HG03159 (cell line): ENCODE results near the gene OTUD5.

ENCODE experiments used
- ATAC-seq: cut with Tn5 transposase; IDR thresholded peaks from one replicate; pipeline ENCODE4 v1.9.1; 2021; ENCODE audit warnings: mild to moderate bottlenecking, moderate library complexity; ENCODE audit not compliant: unreplicated experiment

OTUD5 gene

DNA sequence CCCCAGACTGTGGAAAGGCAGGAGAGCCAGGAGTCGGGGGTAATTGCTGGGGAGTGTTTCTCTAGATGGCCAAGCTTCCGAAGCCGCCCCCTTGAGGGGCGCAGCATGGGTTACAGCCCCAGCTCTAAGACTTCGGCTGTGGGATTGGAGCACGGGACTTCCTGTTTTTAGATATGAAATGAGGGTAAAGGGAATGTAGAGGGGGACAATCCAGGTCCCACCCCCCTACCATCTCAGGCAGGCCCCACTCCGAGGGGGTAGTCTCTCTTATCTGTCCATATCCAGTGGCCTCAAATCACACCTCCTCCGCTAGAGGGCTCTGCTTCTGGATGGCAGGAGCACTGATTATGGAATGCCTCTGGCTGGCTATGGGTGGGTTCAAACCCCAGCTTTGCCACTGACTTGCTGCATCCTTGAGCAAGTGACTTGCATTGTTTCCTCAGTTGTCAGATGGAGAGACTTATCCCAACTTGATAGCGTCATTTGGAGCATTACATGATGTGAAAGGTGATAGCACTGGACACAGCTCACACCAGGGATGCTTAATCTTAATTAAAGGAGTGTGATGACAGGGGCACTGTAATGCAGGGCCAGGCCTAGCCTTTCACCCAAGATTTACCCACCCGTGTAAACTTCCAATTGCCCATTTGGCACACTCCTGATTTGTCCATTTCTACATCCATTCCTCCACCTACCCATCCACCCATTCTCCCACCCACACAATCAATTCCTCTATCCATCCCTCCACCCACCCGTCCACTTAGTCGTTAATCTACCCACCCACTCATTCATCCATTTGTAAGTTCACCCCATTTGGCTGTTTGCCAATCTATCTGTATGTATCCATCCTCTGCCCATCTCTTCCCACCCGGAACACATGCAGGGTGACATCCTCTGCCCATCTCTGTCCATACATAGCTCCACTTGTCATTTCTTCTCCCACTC lies 15.1 kb upstream of the OTUD5 start:
- ATAC-seq = no peak

DNA sequence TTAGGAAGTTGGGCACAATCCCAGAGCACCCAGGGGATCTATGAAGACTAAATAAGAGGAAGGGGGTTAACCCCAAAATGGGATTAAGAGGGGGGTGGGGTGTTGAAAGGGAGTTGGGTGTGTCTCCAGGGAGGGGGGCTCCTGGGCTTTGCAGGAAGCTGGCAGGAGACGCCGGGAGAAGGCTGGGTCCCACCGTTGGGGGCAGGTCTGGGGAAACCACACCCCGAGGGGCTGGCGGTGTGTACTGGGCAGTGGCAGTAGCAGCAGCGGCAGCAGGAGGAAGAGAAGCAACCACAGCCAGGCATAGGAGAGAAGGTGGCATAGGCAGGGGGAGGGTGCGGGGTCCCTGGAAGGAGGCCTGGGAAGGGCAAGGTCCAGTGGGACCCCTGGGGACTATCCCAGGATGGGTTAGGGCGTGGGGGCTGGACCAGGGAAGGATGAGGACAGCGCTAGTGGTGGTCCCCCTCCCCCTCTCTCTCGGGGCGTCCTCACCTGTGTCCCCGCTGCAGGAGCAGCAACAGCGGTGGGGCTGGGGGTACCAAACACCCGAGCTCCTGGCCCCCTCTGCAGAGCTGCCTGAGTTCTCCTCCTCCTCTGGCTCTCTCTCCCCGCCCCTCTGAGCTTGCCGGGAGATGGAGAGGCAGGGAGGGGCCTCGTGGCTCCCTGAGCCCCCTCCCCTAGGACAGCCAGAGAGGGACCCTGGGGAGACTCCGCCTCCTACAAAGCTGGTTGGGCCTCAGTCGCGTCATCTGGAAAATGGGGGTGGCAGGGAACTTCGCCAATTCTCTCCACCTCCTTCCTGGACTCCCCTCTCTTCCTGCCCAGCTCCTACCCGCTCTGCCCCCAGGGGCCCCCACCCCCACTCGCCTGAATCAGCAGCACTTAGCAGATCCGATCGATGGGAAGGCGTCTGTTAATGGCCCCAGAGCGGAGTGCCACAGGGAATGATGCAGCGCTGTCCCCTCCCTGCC lies 14.1 kb upstream of the OTUD5 start, which contains the start of gene KCND1:
TSS of gene KCND1 (minus strand) at position 596 of the 971 bp plus-strand sequence. CDS start 1,573 bp downstream, outside the sequence.
- ATAC-seq = no peak

DNA sequence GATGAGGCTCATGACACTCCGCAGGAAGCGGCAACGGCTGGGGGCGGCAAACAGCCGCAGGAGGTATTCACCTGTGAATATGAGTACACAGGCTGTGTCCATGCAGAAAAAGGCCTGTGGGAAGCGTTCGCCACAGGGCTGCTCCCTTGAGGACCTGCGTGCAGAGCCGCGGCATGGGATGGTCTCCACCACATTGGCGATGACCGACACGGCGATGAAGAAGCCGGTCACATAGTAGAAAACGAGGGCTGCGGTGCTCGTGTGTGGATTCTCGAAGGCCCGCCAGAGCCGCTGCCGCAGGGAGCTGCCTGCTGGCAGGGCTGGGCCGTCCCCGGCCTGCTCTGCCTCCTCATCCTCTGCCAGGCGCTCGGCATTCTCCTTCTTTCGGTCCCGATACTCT lies 12.1 kb upstream of the OTUD5 start:
- ATAC-seq = no peak

- no peak for ATAC-seq
These were observed 11.0 kb upstream of the OTUD5 start for GRCh38 chrX:48968377-48968776.

DNA sequence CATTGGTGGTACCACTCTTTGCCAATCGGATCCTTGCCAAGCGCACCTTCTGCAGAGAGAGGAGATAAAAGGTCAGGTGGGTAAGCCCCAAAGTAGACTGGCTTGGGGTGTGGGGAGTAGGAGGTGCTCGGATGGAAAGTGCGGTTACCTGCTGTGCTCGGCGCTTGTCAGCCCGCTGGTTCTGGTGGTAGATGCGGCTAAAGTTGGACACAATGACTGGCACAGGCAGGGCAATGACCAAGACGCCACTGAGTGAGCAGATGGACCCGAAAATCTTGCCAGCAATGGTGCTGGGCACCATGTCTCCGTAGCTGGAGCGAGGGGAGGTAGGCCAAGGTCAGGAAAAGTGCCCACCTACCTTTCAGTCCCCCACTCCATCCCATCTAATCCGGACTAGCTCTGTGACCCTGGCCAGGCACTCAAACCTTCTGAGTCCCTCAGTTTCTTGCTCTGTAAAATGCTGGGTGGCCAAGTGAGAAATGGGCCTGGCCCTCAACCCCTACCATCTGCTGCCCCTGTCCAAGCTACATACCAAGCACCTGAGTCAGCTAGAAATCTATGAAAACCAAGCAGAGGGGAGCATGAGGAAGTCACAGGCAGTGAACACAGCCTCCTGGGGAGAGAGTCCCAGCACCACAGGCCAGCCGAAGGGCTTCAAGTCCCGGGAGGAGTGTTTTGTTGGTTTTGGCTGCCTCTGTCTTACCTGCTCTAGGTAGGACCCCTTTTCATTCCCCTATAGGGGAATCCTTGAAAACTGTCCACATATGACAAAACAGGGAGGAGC lies 9.6 kb upstream of the OTUD5 start:
- ATAC-seq = no peak

DNA sequence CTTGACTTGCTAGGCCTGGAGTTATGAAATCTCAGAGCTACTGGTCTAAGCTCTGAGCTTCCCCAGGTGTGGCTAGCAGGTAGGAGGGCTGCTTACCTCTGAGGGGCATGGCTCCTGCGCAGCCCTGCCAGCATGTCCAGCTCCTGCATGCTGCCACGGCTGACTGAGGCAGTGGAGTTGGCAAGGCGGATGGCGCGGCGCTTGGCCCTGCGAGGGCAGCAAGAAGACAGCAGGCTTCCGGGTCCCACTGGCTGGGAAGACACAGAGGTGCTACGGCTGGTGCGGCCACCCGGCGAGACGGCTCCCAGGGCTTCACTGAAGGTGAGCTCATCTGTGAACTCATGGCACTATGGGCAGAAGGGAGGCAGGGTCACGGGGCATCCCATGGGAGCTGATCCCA lies 8.6 kb upstream of the OTUD5 start:
- no peak for ATAC-seq

GRCh38 chrX:48961585-48962091 lies 4.2 kb upstream of the OTUD5 start:
- no peak for ATAC-seq

- ATAC-seq = no peak
These were observed 2.9 kb upstream of the OTUD5 start for GRCh38 chrX:48960291-48960690.

- no peak for ATAC-seq
These were observed 1.3 kb upstream of the OTUD5 start for GRCh38 chrX:48958635-48959094.

DNA sequence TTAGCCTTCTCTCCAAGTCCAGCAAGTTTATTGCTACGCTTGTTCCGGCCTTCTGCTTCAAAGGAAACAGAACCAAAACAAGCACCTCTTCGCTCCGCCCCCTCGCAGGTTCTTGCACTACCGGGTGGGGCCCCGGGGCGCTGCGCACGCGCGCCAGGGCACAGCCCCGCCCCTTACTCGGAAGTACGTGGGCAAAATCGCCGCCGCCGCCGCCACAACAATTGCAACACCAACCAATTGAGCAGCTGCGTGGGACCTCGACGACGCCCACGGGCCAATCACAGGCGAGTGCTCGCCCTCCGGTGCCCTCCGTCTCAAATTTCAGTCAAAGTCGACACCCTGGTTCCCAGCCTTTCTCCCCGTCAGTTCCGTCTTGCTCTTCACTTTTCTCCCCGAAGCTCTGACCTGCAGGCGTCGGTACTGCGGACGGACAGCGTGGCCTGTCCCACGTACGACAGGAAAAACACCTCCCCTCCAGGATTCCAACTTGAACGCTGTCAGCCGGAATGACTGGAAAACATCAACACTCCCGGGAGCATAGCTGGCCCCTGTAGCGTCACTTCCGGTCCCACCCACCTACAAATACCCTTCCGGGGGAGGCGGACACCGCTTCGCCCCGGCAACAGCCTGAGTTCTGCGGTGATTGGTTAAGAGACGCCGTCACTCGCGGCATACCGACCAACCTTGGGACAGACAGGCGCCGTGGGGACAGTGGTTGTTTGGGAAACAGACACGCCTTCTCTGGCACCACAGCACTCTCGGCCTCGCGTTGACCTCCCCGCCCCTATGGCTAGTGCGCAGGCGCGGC lies 624 bp upstream of the OTUD5 start:
- peak; percentile 82 for ATAC-seq

- ATAC-seq = no peak
These were observed 536 bp downstream of the OTUD5 start for GRCh38 chrX:48956728-48957414.

DNA sequence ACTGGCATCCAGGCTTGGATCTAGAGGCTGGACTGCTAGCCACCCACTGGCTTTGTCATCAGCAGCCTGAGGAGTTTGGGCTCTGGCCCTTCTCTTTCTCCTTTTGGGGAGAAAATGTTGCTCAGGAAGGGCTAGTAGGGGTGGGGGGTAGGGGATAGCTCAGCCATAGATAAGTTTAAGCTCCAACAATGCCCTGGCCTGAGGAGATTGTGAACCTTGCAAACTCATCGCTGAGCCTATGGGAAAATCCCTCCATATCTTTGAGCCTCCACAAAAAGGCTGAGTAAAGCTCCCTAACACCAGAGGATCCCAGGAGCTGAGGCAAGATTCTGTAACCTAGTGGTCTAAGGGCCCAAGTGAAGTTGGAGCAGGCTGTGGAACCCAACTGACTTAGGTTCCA lies 8.8 kb downstream of the OTUD5 start:
- no peak for ATAC-seq

- no peak for ATAC-seq
These were observed 11.7 kb downstream of the OTUD5 start for GRCh38 chrX:48945517-48946348.

DNA sequence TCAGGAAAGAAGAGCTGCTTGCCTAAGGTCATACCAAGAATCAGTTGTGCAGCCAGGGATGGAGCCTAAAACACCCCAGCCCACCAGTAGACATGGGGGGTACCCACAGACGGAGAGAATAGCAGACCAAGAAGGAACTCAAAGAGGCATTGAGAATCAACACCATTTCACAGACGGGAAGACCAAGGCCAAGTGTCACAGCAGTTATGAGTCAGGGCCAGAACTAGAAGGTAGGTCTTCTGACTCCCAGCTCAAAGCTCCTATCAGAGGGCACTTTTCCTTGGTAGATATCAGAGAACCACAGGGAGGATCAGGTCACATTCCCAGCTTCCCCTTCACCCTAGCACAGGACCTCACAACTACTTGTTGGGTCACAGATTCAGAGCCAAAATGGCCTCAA lies 14.5 kb downstream of the OTUD5 start:
- no peak for ATAC-seq

DNA sequence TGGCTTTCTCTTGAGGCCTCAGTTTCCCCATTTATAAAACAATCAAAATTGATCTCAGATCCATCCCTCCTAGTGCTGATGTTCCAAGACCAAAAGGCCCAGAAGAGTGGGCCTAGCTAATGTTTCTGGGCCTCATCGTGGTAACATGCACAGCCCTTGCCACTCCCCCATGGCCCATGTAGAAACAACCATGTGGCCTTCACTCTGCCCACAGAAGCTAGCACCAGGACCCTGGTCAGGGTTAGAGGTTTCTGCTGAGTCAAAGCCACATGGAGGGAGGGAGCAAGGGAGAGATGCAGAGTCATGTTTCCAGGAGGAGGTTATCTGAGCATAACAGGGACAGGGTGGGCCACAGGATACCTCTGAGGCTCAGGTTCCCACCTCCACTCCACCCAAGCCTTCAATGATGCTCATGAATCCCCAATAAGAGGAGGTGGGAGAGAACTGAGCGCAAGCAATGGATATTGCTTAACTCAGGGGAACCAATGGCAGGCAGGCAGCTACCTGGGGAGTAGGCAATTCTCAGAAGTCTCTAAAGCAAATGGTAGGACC lies 16.9 kb downstream of the OTUD5 start:
- ATAC-seq = no peak

DNA sequence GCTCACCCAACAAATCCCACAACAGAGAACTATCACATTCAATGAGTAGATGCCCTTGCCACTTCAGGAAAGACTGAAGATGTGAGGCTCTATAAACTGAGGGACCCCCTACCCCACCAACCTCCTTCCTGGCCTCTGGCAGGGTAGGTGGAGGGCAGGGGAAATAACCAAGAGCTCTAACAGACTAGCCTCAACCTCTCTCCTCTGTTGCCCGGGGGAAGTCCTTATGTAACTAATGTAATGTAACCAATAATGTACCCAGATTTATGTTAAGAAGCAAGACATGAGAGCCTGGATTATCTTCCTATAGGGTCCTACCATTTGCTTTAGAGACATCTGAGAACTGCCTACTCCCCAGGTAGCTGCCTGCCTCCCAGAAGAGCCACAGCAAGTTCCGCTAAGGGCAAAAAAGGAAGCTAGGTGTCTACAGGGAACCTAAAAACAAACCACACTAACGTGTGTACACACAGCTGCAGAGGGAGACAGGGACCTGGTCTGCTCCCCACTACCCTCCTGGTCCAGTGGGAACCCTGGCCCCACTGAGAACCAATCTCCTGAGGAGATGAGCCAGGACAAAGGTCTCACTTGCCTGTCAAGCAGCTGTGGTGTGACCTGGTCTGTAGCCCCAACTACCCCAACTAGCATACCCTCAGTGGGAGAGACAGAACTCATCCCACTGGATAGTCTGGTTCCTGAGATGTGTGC lies 17.7 kb downstream of the OTUD5 start:
- ATAC-seq = no peak
